NCI-H146 (cell line): ENCODE measurements around the gene KANSL1L.

ENCODE experiments used
- DNase-seq: peaks from one replicate; lab custom pipeline; 2025; lab: John Stamatoyannopoulos, UW

KANSL1L gene

GRCh38 chr2:209990838-209991237 is 180.4 kb downstream of the KANSL1L start:
- no peak for DNase-seq

GRCh38 chr2:209988010-209988409 is 183.2 kb downstream of the KANSL1L start:
- no peak for DNase-seq

- DNase-seq = no peak
Measured at GRCh38 chr2:209986415-209986814, 184.8 kb downstream of the KANSL1L start.

GRCh38 chr2:209985874-209986273 is 185.3 kb downstream of the KANSL1L start:
- DNase-seq = no peak

GRCh38 chr2:209984291-209984690 is 186.9 kb downstream of the KANSL1L start:
- no peak for DNase-seq

GRCh38 chr2:209977386-209978239 is 193.6 kb downstream of the KANSL1L start:
- peak; percentile 2 for DNase-seq

- DNase-seq = no peak
Measured at GRCh38 chr2:209976698-209977385, 194.4 kb downstream of the KANSL1L start.

GRCh38 chr2:209974576-209974975 is 196.6 kb downstream of the KANSL1L start:
- no peak for DNase-seq

- no peak for DNase-seq
Measured at GRCh38 chr2:209973328-209973727, 197.9 kb downstream of the KANSL1L start.
